8988T (cell line): ENCODE measurements around the gene ADH4.

Experiments used
- DNase-seq: peaks from one replicate; pipeline ENCODE4 v3.0.0; 2011

The ADH4 gene

DNA sequence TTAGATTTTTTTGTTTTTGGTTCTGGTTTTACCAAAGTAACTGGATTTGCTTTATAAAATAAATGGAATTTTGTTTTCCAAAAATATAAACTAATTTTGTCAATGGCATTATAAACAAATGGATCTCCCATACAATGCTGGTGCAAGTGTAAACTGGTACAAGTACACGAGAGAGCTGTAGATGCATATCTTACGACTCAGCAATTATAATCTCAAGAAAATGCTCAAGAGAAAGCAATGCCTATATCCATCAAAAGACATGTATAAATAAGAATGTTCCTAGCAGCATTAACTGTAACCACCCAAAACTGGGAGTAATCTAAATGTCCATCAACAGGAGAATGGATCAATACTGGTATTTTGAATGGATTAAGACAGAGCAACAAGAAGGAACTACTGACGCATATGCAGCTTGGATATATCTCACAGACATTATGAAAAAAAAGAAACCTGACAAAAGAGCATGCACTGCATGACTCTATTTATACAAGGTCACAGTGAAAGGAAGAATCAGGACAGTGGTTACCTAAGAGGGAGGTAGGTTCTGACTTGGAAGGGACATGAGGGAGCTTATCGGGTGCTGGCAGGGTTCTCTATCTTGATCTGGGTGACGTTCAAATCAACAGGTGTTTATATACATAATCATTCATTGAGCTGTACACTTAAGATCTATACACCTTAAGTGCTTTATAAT lies 65.0 kb downstream of the ADH4 start:
- DNase-seq: no peak

- no peak for DNase-seq
These were observed 65.8 kb downstream of the ADH4 start for GRCh38 chr4:99078336-99078735.

DNA sequence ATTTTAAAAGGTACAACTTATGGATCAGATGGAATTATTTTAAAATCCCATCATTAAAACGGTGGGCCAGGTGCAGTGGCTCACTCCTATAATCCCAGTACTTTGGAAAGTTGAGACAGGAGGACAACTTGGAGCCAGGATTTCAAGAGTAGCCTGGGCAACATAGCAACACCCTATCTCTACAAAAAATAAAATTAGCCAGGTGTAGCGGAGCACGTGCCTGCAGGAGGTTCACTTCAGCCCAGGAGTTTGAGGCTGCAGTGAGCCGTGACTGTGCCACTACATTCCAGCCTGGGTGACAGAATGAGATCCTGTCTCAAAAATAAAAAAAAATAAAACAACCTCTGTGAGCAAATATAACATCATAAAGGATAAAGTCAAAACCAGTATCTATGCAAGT lies 66.9 kb downstream of the ADH4 start:
- no peak for DNase-seq

GRCh38 chr4:99076292-99076976 lies 67.7 kb downstream of the ADH4 start:
- DNase-seq: no peak

DNA sequence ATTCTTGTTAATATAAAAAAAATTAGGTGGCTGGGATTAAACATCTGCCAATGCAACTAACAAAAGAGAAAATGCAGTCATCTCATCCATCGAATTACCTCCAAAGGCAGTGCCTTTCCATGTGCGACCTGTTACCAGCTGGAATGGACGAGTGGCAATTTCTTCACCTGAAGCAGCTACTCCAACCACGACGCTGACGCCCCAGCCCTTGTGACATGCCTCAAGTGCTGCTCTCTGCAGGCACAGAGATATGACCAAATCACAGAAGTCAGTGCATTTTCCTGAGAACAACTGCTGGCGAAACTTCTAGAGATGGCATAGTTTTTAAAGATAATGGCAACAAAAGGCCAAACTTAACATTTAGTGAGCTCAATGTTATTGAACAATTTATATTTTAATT lies 69.3 kb downstream of the ADH4 start:
- no peak for DNase-seq
